ENCODE measurements around the gene LOXL4.

The LOXL4 gene

GRCh38 chr10:98267894-98268693, at the start of gene LOXL4:
Gene LOXL4 (minus strand): TSS chr10:98268194. CDS start chr10:98263019, 5,175 bp downstream.
- DNase-seq, result no peak

DNA sequence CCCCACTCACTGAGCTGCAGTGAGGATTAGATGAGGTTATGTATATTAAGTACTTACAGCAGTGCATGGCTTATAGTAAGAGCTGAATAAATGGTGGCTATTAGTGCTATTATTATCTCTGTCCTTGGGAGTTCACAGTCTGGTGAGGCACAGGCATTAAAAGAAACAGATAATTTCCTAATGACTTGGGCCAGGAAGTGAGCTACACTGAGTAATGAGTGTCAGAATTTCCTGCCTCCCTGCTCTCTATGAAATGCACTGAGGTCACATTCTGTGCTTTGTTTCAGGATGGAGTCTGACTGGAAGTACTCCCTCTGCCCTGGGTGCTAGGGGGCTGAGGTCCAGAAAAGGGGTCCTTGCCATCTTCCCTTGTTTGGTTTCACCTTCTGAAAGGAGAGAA, 48.7 kb upstream of the LOXL4 start:
- no peak for DNase-seq

GRCh38 chr10:98316170-98316569, 48.2 kb upstream of the LOXL4 start:
- DNase-seq, result no peak

GRCh38 chr10:98314532-98315284, 46.7 kb upstream of the LOXL4 start:
- no peak for DNase-seq

DNA sequence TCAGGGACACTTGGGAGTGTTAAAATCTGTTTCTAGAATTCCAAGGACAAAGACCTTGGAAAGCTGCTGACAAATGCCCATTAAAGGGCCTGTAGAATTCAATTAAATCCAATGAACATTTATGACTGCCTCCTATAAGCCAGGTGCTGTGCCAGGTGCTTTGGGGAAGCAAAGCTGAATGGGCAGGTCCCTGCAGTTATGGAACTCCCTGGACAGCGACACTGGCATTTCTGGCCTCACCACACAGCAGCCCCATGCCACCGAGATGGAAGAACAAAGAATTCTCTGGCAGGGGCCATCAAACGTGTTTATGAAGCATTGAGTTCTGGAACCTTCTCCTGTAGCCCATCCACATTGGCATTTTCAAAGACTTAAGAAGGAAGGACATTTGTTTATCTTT, 45.6 kb upstream of the LOXL4 start:
- no peak for DNase-seq

- DNase-seq, result no peak
These were observed 44.8 kb upstream of the LOXL4 start for GRCh38 chr10:98312822-98313221.

DNA sequence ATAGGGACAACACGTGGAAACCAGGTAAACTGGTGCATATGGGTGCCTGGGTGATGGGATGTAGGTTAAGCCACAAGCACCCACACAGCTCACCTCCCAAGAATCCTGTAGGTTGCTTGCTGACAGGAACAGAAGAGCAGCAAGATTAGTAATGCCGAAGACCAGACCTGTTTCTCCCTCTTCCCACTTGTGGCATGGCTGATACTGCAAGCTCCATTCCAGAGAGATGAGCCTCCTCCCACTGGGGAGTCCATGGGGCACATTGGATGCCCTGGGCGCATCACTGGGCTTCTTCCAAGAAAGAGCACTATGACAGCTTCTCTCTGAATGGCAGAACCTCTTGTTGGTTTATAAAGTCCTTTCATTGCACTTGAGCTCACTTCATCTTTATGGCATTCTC, 44.4 kb upstream of the LOXL4 start:
- no peak for DNase-seq

DNA sequence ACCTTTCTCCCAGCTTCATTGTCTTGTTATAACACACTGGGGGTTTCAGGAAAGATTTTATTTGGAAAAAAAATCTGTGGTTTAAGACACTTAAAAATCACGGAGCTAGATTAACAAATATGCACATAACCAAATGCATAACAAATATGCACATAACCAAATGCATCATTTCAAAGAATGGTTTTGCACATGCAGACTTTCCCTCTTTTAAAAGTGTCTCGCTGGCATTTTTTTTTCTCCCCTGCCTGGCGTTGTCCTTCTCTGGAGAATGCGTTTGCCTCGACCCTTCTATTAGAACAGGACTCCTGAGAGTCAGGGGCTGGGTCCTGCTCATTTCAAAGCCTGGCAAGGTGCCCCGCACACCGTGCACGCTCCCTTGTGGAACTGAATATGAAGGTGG, 42.7 kb upstream of the LOXL4 start:
- no peak for DNase-seq

- DNase-seq, result no peak
These were observed 41.7 kb upstream of the LOXL4 start for GRCh38 chr10:98309366-98310355.

DNA sequence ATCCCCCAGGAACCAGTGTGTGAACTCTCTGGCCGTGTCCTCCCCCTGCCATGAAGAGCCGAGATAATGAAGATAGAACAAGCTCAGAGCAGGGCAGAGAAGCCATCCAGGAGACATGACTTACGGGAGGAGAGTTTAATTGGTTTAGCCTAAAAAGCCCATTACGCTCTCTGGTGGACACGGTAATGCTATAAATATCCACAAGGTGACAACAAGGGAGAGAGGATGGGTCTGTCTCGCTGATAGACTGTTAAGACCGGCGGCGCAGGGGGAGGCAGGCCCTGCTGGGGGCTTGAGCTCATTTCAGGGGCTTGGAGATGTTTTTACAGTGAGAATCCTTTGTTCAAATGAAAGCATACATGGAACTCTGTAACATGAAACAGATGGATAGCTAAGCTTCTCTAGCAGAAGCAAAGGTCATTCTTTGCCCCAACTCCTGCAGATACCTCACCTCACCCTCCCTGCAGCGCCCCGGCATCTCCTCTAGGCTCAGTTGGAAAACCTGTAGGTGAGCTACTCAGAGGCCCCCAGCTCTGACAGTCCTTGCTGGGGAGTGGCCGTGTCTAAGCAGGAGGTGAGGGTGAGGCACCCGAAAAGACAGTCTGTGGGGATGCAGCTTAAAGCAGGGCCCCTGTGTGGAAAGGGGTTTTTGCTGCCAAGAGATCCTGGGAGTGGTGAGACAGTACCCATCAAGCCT, 40.8 kb upstream of the LOXL4 start:
- DNase-seq, result no peak

DNA sequence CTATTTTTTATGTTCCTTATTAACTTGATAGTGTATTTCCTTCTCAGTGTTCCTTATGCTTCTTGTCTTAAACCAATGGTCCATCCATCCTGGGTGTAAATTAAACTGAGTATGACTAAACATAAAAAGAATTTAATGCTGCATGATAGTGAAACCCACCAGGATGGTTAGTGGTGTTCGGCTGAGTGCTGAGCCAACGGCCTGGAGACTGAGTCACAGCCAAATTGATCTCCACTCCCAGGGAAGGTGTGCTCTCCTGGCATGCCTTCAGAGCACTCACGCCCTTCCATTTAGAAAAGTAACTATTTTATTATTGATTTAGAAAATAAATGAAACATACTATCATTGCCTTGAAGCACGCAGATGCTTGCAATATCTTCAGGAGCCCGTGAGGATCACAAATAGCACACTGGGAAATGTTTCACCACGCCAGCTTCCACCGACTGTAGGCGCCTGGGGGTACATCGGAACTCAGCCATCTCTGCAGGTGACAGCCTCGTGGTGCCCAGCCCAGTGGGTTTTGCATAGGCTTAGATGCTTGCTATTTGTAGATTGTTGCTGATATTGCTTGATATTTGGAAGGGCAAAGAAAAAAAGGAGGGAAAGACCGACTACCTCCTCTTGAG, 40.0 kb upstream of the LOXL4 start:
- DNase-seq, result no peak

DNA sequence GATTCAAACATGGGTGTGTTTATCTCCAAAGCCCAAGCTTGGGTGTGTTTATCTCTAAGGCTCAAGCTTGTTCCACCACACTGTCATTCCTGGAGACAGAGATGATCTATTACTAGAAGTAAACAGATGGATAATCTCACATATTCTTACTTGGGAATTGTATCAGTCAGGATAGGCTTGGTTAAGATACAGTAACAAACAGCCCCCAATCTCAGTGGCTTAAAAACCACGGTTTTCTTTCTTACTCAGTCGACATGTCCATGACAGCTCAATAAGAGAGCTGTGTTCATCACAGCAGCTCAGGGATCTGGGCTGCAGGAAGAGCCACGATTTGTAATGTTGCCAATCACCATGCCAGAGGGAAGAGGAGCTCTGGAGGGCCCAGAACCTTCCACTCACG, 38.5 kb upstream of the LOXL4 start:
- no peak for DNase-seq

DNA sequence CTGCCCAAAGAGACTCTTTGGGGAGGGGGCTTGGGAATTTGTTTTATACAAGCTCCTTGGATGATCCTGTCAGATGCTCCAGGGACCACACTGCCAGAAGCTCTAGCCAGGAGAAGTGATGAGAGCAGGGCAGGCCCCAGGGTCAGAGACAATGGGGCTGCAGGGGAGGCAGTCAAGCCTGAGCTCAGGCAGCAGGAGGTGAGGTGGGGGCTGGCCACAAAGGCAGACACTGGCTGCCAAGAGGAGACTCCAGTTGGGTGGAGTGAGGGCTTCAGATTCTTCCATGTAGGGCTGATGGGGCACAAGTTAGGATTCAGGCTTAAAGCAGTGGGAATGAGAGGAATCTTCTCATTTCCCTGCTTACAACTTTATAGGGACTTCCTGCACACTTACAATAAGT, 35.6 kb upstream of the LOXL4 start:
- no peak for DNase-seq

GRCh38 chr10:98302741-98303365, 34.9 kb upstream of the LOXL4 start:
- DNase-seq, result no peak

GRCh38 chr10:98301664-98302319, 33.8 kb upstream of the LOXL4 start:
- DNase-seq, result no peak

- no peak for DNase-seq
These were observed 32.7 kb upstream of the LOXL4 start for GRCh38 chr10:98300526-98301229.

DNA sequence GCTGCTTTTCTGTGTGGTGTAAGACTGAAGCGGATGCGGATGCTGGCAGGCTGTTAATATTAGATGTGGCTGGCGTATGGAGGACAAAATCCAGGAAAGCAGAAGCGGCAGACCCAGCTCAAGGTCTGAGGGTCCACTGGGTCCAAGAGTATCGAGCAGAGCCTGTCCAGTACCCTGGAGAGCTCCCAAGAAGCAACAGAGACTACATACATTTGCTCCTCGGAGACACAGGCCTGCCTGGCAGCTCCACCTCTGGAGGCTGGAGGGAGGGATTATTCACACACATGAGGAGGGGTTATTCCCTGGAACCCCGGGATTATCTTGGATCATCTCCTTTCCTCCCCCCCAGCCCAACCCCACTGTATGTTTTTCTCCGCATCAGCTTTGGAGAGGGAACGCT, 31.3 kb upstream of the LOXL4 start:
- DNase-seq, result no peak

GRCh38 chr10:98296524-98296923, 28.5 kb upstream of the LOXL4 start:
- DNase-seq, result no peak

GRCh38 chr10:98295907-98296306, 27.9 kb upstream of the LOXL4 start:
- no peak for DNase-seq

GRCh38 chr10:98295401-98295811, 27.4 kb upstream of the LOXL4 start:
- no peak for DNase-seq
